Keratinocyte (primary cell): ENCODE data around the gene ZIC4. TPM values are rescaled to one million over a fixed set of nuclear protein-coding genes. Genes with fewer than 3 reads are reported as not detected.

ENCODE experiments used
- DNase-seq: peaks from one replicate; pipeline ENCODE4 v3.0.0-alpha.2; 2011; ENCODE audit warnings: low read depth, missing footprints, low spot score
- FAIRE-seq: peaks from 2 replicates; lab custom pipeline; 2011; peaks lifted over from hg19 to GRCh38; lab: Jason Lieb, UNC
- H2AFZ ChIP-seq: 2 replicates; pipeline ENCODE4 v1.6.0; 2012; ENCODE audit warnings: low read length, control low read depth, inconsistent platforms; ENCODE audit not compliant: control insufficient read depth
- H3K27ac ChIP-seq: 2 replicates; pipeline ENCODE4 v1.5.1; 2011; ENCODE audit warnings: low read length; ENCODE audit not compliant: control insufficient read depth, insufficient read depth
- H3K27me3 ChIP-seq: 3 replicates; pipeline ENCODE4 v1.6.0; 2011; ENCODE audit warnings: low read length; ENCODE audit not compliant: control insufficient read depth, insufficient read depth; ENCODE audit errors: extremely low read depth
- H3K36me3 ChIP-seq, 2 experiments: 2 replicates in 1 of 2; 3 replicates in 1 of 2; pipeline ENCODE4 v1.5.1; 2011; ENCODE audit warnings: low read length in 2 of 2, mild to moderate bottlenecking in 1 of 2; ENCODE audit not compliant: control insufficient read depth in 2 of 2, insufficient read depth in 2 of 2; ENCODE audit errors: extremely low read depth in 1 of 2
- H3K4me1 ChIP-seq: 3 replicates; pipeline ENCODE4 v1.5.1; 2011; ENCODE audit warnings: low read length; ENCODE audit not compliant: control insufficient read depth, insufficient read depth; ENCODE audit errors: extremely low read depth
- H3K4me2 ChIP-seq: 3 replicates; pipeline ENCODE4 v1.6.0; 2011; ENCODE audit warnings: low read depth, low read length; ENCODE audit not compliant: control insufficient read depth, insufficient read depth; ENCODE audit errors: extremely low read depth
- H3K4me3 ChIP-seq, 3 experiments: fragments of 200-600 bp in 1 of 3; sonication (generic) in 1 of 3; 2 replicates in 2 of 3; 3 replicates in 1 of 3; pipeline ENCODE4 v1.5.1; 2011 to 2016; ENCODE audit warnings: low read length in 3 of 3, mild to moderate bottlenecking in 3 of 3, control low read depth in 2 of 3, inconsistent platforms in 1 of 3, low read depth in 1 of 3, mixed read lengths in 1 of 3, mixed run types in 1 of 3, moderate library complexity in 1 of 3; ENCODE audit not compliant: control insufficient read depth in 2 of 3, insufficient read depth in 2 of 3; ENCODE audit errors: extremely low read depth in 1 of 3
- H3K79me2 ChIP-seq: 2 replicates; pipeline ENCODE4 v1.6.0; 2012; ENCODE audit warnings: low read length; ENCODE audit not compliant: control insufficient read depth, insufficient read depth
- H3K9ac ChIP-seq: 3 replicates; pipeline ENCODE4 v1.6.0; 2011; ENCODE audit warnings: low read length; ENCODE audit not compliant: control insufficient read depth, insufficient read depth; ENCODE audit errors: extremely low read depth
- H3K9me1 ChIP-seq: 3 replicates; pipeline ENCODE4 v1.6.0; 2011; ENCODE audit warnings: low read length; ENCODE audit not compliant: control insufficient read depth, insufficient read depth; ENCODE audit errors: extremely low read depth
- H3K9me3 ChIP-seq: 2 replicates; pipeline ENCODE4 v1.5.1; 2012; ENCODE audit warnings: low read depth, low read length; ENCODE audit not compliant: control insufficient read depth
- H4K20me1 ChIP-seq: 3 replicates; pipeline ENCODE4 v1.6.0; 2011; ENCODE audit warnings: low read length; ENCODE audit not compliant: control insufficient read depth, insufficient read depth; ENCODE audit errors: extremely low read depth
- CTCF ChIP-seq, 3 experiments: IDR thresholded peaks in 1 of 3; conservative IDR thresholded peaks in 1 of 3; optimal IDR thresholded peaks in 1 of 3; 2 replicates in 2 of 3; 3 replicates in 1 of 3; pipeline versions ENCODE3 to v1.5.1; 2011; ENCODE audit warnings: low read length in 3 of 3, mild to moderate bottlenecking in 3 of 3, moderate library complexity in 2 of 3, control low read depth in 1 of 3, inconsistent platforms in 1 of 3; ENCODE audit not compliant: insufficient read depth in 2 of 3; ENCODE audit errors: extremely low read depth in 1 of 3
- EZH2 ChIP-seq: IDR thresholded peaks from one replicate; pipeline ENCODE4 v1.6.1; 2012; ENCODE audit warnings: inconsistent platforms, mild to moderate bottlenecking, low read length, moderate library complexity
- dilution Hi-C: fragments of 300-500 bp; cut with MboI; formaldehyde crosslinking; loops from one replicate; pipeline ENCODE4 v1.7.0; 2020; ENCODE audit warnings: low sequenced_read_pairs; ENCODE audit not compliant: extremely low pct_ligation_motif_present
- polyA plus RNA-seq, 5 experiments: library from polyadenylated mRNA; depleted of rRNA in 3 of 5; stranded (reverse) in 3 of 5; stranded (forward) in 1 of 5; unstranded in 1 of 5; fragments of >200 nt; gene quantifications; 1 replicate in 1 of 5; 2 replicates in 3 of 5; 3 replicates in 1 of 5; pipeline versions ENCODE4 v1.2.1 to v1.2.3, GENCODE V29; 2011 to 2012; ENCODE audit warnings: missing spikeins in 2 of 5, low read depth in 1 of 5, low replicate concordance in 1 of 5

Gene ZIC4
- polyA plus RNA-seq, 1 donor (not counting 4 experiments of a cell fraction or from before 2014, with no cell fraction given): not detected

GRCh38 chr3:147402159-147402558, 4.2 kb downstream of the ZIC4 start:
- Histone ChIP-seq H3K27ac (no peak overlapping the region), H3K4me3 (no peak overlapping the region), H3K4me2 (no peak overlapping the region), H3K36me3 (no peaks in the 10 kb centered on the region), H3K4me1 (no peaks in the 10 kb centered on the region), H3K79me2 (no peaks in the 10 kb centered on the region), H3K9me3 (no peaks in the 10 kb centered on the region), H3K9ac (no peak overlapping the region), H3K9me1 (no peaks in the 10 kb centered on the region), H3K27me3 (peaks cover 51% of the 10 kb centered on the region), H4K20me1 (no peaks in the 10 kb centered on the region), H2AFZ (no peak overlapping the region)
- FAIRE-seq: no peak
- DNase-seq: no peak
- dilution Hi-C loops: no loop called here
- TF ChIP-seq EZH2 (no peak), CTCF (optimal IDR thresholded peaks at IDR 0.05 in 1 of 3, IDR thresholded peaks at IDR 0.05 in 1 of 3, conservative IDR thresholded peaks at IDR 0.05 in 1 of 3; ENCODE audit: extremely low read depth in 1 of 3, insufficient read depth in 2 of 3, low read length in 3 of 3) (no peak)

GRCh38 chr3:147401421-147401820, 4.9 kb downstream of the ZIC4 start:
- no peak overlapping the region for H3K4me2 ChIP-seq
- H4K20me1 ChIP-seq: no peaks in the 10 kb centered on the region
- no peak overlapping the region for H3K4me3 ChIP-seq
- DNase-seq (no peak), FAIRE-seq (no peak)
- TF ChIP-seq CTCF (optimal IDR thresholded peaks at IDR 0.05 in 1 of 3, IDR thresholded peaks at IDR 0.05 in 1 of 3, conservative IDR thresholded peaks at IDR 0.05 in 1 of 3; ENCODE audit: extremely low read depth in 1 of 3, insufficient read depth in 2 of 3, low read length in 3 of 3) (no peak), EZH2 (no peak)
- H2AFZ ChIP-seq: no peak overlapping the region
- H3K79me2 ChIP-seq: no peaks in the 10 kb centered on the region
- H3K9me1 ChIP-seq: no peaks in the 10 kb centered on the region
- dilution Hi-C loops: no loop called here
- no peak overlapping the region for H3K27ac ChIP-seq
- H3K4me1 ChIP-seq: no peaks in the 10 kb centered on the region
- peaks cover 51% of the 10 kb centered on the region for H3K27me3 ChIP-seq
- H3K9ac ChIP-seq: no peak overlapping the region
- H3K36me3 ChIP-seq: no peaks in the 10 kb centered on the region
- H3K9me3 ChIP-seq: no peaks in the 10 kb centered on the region
